Kidney (tissue), 14 donors: ENCODE measurements around the gene PCDHGA7. TPM values are rescaled to one million over a fixed set of nuclear protein-coding genes. Genes with fewer than 3 reads are reported as not detected.

Experiments used
- DNase-seq, 5 donors: peaks; one replicate each; pipeline ENCODE4 v3.0.0-alpha.2; 2013 to 2020
- FAIRE-seq: peaks from 2 replicates; lab custom pipeline; 2012; peaks lifted over from hg19 to GRCh38; lab: Jason Lieb, UNC
- H3K27ac ChIP-seq, 2 donors: one replicate each; pipeline ENCODE4 v1.7.0; 2013; ENCODE audit warnings: low read depth in 2 of 2, low read length in 2 of 2, inconsistent platforms in 1 of 2
- H3K27me3 ChIP-seq: one replicate; pipeline ENCODE4 v1.7.1; 2013; ENCODE audit warnings: low read length, inconsistent platforms; ENCODE audit not compliant: control insufficient read depth, insufficient read depth
- H3K36me3 ChIP-seq, 3 donors: one replicate each; pipeline versions ENCODE4 v1.7.0 to v1.7.1; 2013; ENCODE audit warnings: low read length in 3 of 3, control low read depth in 1 of 3, inconsistent platforms in 1 of 3; ENCODE audit not compliant: insufficient read depth in 3 of 3, control insufficient read depth in 2 of 3
- H3K4me1 ChIP-seq, 3 donors: one replicate each; pipeline versions ENCODE4 v1.7.0 to v1.7.1; 2013; ENCODE audit warnings: low read length in 3 of 3, inconsistent platforms in 1 of 3, low read depth in 1 of 3; ENCODE audit not compliant: control insufficient read depth in 2 of 3, insufficient read depth in 2 of 3
- H3K4me3 ChIP-seq, 3 donors: one replicate each; pipeline versions ENCODE4 v1.7.0 to v1.8.1; 2013; ENCODE audit warnings: low read length in 3 of 3, control low read depth in 1 of 3, inconsistent platforms in 1 of 3
- H3K9ac ChIP-seq, 3 donors: one replicate each; pipeline versions ENCODE4 v1.7.0 to v1.7.1; 2013; ENCODE audit warnings: low read length in 3 of 3, control low read depth in 1 of 3, inconsistent platforms in 1 of 3
- H3K9me3 ChIP-seq, 3 donors: one replicate each; pipeline versions ENCODE4 v1.7.0 to v1.7.1; 2013; ENCODE audit warnings: low read length in 3 of 3, control low read depth in 1 of 3, inconsistent platforms in 1 of 3; ENCODE audit not compliant: control insufficient read depth in 2 of 3, insufficient read depth in 1 of 3
- intact Hi-C: fragments of 100-400 bp; cut with DNase I; formaldehyde crosslinking; loops from one replicate; pipeline ENCODE4 v1.11.1; 2022
- polyA plus RNA-seq: library from polyadenylated mRNA; stranded (reverse); fragments of 350-450 nt; fragmentation: Illumina TruSeq; extraction: RNeasy Lipid Tissue Mini Kit (QIAGEN cat#74804); gene quantifications from one replicate; pipeline ENCODE4 v1.2.3, GENCODE V29; 2014; ENCODE audit warnings: low read depth, low replicate concordance; ENCODE audit not compliant: insufficient read depth
- total RNA-seq: library from RNA; stranded (reverse); fragmentation: NEBNext Ultra II Directional; extraction: Animal tissue kit (Norgen Biotek cat#: 25700); gene quantifications from one replicate; pipeline ENCODE4 v1.2.1, GENCODE V29; 2021
- TF ChIP-seq, protein P1 (sequence below): IDR thresholded peaks from 3 replicates; pipeline ENCODE4 v1.5.1; 2012; ENCODE audit warnings: mild to moderate bottlenecking, moderate library complexity, borderline replicate concordance; ENCODE audit not compliant: insufficient read depth; ENCODE audit errors: extremely low read depth
- donor health status: control.
- donor health status: control.
- donor health status: control.
- donor health status: control.
- donor health status: control.
- donor health status: DM: yes; HTN: yes; CAD: no.
- donor health status: Normal renal cell carcinoma (clear cell type).

PCDHGA7 gene
- total and polyA plus RNA-seq, 2 donors from 2014 or later, result 0.49 to 4.1 TPM

DNA sequence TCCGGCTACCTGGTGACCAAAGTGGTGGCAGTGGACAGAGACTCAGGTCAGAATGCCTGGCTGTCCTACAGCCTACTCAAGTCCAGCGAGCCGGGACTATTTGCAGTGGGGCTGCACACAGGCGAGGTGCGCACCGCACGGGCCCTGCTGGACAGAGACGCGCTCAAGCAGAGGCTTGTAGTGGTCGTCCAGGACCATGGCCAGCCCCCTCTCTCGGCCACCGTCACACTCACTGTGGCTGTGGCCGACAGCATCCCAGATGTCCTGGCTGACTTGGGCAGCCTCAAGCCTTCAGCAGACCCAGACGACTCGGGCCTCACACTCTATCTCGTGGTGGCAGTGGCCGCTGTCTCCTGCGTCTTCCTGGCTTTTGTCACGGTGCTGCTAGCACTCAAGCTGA, 25.6 kb upstream of the PCDHGA7 start:
- H3K27ac ChIP-seq, result no peak overlapping the region
- no peak for FAIRE-seq
- intact Hi-C loops, result no loop called here
- H3K27me3 ChIP-seq, result no peaks in the 10 kb centered on the region
- peaks cover 2 to 71% (median 16%) of the 10 kb centered on the region in 3 donors for H3K9me3 ChIP-seq
- no peaks in the 10 kb centered on the region for H3K36me3 ChIP-seq
- H3K4me3 ChIP-seq, result no peak overlapping the region
- no peak for DNase-seq
- no peaks in the 10 kb centered on the region for H3K4me1 ChIP-seq
- no peak overlapping the region for H3K9ac ChIP-seq
- TF ChIP-seq, protein P1, sequence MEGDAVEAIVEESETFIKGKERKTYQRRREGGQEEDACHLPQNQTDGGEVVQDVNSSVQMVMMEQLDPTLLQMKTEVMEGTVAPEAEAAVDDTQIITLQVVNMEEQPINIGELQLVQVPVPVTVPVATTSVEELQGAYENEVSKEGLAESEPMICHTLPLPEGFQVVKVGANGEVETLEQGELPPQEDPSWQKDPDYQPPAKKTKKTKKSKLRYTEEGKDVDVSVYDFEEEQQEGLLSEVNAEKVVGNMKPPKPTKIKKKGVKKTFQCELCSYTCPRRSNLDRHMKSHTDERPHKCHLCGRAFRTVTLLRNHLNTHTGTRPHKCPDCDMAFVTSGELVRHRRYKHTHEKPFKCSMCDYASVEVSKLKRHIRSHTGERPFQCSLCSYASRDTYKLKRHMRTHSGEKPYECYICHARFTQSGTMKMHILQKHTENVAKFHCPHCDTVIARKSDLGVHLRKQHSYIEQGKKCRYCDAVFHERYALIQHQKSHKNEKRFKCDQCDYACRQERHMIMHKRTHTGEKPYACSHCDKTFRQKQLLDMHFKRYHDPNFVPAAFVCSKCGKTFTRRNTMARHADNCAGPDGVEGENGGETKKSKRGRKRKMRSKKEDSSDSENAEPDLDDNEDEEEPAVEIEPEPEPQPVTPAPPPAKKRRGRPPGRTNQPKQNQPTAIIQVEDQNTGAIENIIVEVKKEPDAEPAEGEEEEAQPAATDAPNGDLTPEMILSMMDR, result no peak

DNA sequence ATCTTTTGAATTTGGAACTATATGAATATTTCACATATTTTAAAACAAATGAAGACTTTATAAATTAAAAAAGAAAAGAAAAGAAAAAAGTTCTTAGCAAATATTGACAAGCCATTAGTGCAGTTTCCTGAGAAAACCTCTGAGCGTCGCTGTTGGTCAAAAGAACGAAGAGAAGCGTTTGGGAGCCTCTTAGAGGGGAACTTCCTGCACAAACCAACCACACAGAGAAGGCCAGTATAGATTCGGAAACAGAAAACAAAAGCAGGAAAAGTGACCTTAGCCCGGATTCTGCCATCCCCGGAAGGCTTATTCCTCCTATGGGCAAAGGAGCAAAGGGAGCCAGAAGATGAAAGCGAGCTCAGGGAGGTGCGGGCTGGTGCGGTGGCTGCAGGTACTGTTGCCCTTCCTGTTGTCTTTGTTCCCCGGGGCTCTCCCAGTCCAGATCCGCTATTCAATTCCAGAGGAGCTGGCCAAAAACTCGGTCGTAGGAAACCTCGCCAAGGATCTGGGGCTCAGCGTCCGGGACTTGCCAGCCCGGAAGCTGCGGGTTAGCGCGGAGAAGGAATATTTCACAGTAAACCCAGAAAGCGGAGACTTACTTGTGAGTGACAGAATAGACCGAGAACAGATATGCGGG, 22.6 kb upstream of the PCDHGA7 start, which contains the start of gene PCDHGB2:
PCDHGB2 (plus strand) TSS at position 205 of the 637 bp plus-strand sequence; CDS start at position 347, 142 bp downstream.
- Histone ChIP-seq H3K27ac (no peak within 1 kb of the TSS), H3K4me1 (no peaks in the 10 kb centered on the region), H3K36me3 (no peaks in the 10 kb centered on the region), H3K4me3 (peak within 1 kb of the TSS in 2 of 3 donors; percentile 16 to 36), H3K9me3 (peaks cover 2 to 88% (median 28%) of the 10 kb centered on the region in 3 donors), H3K27me3 (no peaks in the 10 kb centered on the region), H3K9ac (no peak within 1 kb of the TSS)
- TF ChIP-seq, protein P1, result no peak
- FAIRE-seq (no peak), DNase-seq (no peak)
- intact Hi-C loops, result no loop called here

DNA sequence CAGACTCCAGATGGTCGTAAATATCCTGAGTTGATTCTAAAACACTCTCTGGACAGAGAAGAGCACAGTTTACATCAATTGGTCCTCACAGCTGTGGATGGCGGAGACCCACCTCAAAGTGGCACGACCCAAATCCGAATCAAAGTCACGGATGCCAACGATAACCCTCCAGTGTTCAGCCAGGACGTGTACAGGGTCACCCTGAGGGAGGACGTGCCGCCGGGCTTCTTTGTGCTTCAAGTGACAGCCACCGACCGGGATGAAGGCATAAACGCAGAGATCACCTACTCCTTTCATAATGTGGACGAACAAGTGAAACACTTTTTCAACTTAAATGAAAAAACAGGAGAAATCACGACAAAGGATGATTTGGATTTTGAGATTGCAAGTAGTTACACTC, 21.9 kb upstream of the PCDHGA7 start:
- no peak for FAIRE-seq

More for the DNA sequence above, 21.9 kb upstream of the PCDHGA7 start:
- Histone ChIP-seq H3K4me1 (no peaks in the 10 kb centered on the region), H3K9ac (no peak overlapping the region), H3K4me3 (peak overlapping the region in 2 of 3 donors; percentile 16 to 36), H3K9me3 (peaks cover 2 to 90% (median 31%) of the 10 kb centered on the region in 3 donors), H3K36me3 (no peaks in the 10 kb centered on the region), H3K27me3 (no peaks in the 10 kb centered on the region), H3K27ac (no peak overlapping the region)
- DNase-seq, result no peak
- TF ChIP-seq, protein P1, result no peak
- intact Hi-C loops, result no loop called here
